GM18508 (cell line): ENCODE data around the gene DNAH17.

Experiments
- ATAC-seq: cut with Tn5 transposase; IDR thresholded peaks from one replicate; pipeline ENCODE4 v1.9.1; 2021; ENCODE audit warnings: moderate number of reproducible peaks; ENCODE audit not compliant: insufficient read depth, unreplicated experiment

Gene DNAH17

DNA sequence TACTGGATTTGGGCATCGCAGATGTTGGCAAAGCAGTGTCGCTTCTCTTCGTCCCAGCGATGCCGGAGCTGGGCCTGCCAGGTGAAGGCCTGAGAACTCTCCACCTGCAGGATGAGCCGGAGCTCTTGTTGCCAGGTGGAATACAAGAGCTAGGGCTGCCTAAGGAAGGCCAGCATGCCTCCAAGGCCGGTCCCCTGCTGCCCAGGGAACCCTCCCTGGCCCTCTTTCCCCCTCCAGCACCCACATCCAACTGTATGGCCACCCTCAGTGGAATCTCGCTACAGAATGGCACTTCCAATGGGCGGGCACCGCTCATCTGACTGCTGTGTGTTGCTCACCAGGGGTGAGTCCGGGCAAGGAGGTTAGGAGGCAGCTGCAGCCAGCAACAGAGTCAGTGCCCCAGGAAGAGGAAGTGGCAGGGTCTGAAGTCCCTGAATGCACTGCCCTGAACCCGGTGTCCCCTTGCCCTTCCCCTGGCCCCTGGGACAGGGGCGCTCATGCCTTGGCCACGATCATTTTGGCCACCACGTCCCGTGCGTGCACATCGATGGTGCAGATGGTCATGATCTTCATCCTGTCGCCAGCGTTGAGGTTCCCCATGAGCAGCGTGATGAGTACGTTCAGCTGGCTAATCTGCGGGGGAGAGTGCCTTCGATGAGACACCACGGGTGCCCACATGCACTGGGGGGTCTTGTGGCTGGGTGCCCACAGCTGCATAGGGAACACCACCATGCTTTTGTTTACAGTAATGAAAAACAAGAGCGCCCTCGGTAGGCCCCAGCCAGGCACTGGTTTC is 75.8 kb downstream of the DNAH17 start:
- no peak for ATAC-seq

DNA sequence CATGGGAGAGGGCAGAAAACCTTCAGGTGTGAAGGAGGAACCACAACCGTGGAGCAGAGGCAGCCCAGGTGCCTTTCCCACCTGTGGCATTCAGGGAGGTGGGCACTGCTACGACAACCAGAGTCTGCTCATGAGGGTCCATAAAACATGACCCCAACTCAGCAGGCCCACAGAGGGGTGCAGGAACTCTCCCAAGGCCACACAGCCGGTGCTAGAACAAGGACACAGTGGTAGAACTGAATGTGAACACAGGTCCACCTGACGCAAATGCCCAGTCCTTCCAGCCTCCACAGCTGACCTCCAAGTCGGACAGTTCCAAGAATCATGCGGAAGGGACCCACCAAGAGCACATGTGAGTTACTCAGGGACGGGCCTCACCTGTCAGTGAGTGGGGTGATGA is 76.4 kb downstream of the DNAH17 start:
- no peak for ATAC-seq

DNA sequence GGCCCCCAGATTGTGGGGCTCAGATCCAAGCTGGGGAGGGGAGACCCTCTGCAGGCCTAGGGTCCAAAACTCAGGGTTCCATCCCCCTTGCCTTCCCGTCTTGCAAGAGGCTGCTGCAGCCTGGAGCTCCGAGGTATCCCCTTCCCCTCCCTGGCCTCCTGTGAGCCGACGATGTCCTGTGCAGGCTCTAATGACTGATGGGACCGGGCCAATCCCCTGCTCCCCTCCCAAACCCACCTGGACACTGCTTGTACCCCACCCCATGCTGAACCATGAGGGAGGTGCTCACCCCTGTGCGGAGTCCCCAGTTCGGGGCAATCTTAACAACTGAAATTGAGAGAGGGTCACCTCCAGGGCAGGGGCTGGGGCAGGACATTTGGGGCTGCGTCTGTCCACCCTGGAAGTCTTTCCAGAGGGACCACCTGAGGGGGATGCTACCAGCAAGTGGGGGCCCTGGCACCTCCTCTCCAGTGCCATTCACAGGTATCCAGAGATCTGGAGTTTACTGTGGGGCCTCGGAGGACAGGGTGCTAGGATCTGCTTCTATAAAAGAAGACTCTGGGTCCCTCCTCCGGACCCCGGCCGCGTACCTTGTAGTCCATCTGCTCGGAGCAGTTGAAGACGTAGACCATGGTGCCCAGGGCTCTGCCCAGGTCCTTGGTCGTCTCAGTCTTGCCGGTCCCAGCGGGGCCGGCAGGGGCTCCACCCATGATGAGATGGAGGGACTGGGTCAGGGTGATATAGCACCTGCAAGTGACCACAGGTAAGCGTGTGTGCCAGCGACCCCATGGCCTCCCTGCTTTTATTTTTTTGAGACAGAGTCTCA is 77.3 kb downstream of the DNAH17 start:
- no peak for ATAC-seq

DNA sequence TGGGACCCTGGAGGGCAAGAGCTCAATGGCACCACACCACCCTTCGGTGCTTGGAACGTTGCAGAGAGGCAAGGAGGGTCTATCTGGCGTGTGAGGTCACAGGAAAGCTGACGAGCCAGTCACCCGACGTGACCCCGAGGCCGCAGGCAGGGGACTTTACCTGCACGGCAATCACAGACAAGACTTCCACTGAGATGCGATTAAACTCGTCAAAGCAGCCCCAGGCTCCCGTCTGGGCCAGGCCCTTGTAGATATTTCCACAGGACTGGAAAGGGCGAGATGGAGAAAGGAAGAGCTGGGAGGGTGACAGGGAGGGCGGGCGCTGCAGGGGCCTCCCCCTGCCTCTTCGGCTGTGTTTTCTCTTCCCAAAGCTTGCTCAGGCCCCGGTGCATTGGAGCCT is 78.3 kb downstream of the DNAH17 start:
- no peak for ATAC-seq

DNA sequence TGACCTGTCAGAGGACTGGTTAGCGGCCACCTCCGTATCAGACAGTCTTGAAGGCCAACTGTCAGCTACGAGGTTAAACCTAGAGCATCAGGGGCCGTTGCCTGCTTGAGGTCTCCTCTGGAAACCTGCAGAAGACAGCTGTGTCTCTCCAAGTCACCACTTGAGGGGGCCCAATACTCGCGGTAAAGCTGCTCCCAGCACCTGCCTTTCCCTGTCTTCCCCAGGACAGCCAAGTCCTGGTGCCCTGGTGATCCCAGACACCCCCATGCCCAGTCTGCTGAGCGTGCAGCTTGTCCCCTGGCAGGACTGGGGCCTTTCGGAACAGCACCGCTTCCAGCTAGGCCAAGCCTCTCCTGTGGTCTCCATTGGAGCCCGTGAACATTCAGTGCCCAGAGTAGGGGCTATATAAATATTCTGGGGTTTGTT is 80.1 kb downstream of the DNAH17 start:
- no peak for ATAC-seq

DNA sequence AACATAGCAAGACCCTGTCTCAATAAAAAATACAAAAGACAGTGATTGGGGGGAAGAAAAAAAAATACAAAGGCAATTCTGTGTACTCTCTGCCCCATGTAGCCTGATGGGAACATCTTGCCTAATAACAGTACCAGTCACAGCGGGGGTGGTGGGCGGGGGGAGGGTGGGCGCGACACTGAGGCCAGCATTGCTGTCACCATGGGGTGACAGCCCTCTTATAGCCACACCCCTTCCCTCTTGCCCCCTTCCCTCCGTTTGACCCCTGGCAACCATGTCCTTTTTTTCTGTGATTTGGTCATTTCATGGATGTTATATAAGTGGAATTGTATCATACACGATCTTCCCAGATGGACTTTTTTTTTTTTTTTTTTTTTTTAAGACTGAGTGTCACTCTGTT is 80.9 kb downstream of the DNAH17 start:
- no peak for ATAC-seq

DNA sequence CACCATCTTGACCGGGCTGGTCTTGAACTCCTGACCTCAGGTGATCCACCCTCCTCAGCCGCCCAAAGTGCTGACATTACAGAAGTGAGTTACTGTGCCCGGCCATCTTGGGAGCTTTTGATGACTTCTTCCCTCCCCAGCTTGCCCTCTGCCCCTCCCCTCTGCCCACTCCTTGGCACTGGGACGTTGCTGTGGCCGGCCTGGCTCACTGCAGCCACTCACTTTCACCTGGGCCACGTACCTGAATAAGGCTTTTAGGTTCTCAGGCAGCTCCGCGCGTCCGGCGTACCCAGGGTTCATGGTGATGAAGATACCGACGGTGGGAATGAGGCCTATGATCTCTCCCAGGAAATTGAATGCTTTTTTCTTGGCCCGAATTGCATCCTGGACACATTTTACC is 81.6 kb downstream of the DNAH17 start:
- ATAC-seq: no peak

DNA sequence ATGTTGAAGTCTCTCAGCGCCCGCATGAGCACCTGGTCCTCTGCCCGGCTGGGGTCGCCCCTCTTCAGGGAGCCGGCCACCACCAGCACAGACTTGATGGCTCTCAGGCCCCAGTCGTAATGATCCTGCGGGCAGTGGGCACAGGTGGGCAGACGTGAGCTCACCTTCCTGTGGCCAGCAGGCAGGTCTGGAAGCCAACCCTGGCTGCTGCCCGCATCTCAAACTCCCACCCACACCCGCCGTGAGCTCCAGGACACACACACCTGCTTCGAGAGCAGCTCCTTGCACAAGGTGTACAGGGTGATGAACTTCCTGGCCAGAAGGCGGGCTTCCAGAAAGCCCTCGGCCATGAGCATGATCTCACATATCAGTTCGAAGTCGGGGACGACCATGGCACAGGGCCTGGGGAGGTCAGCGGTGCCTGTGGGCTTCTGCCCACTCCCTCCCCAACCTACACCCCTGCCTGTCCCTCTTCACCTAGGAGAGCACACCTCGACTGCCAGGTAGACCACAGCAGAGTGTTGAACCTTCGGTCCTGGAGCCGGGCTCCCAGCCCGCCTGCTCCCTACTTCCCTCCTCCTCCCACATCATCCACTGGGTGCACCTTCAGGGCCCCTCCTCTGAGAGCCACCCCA is 82.4 kb downstream of the DNAH17 start:
- no peak for ATAC-seq

DNA sequence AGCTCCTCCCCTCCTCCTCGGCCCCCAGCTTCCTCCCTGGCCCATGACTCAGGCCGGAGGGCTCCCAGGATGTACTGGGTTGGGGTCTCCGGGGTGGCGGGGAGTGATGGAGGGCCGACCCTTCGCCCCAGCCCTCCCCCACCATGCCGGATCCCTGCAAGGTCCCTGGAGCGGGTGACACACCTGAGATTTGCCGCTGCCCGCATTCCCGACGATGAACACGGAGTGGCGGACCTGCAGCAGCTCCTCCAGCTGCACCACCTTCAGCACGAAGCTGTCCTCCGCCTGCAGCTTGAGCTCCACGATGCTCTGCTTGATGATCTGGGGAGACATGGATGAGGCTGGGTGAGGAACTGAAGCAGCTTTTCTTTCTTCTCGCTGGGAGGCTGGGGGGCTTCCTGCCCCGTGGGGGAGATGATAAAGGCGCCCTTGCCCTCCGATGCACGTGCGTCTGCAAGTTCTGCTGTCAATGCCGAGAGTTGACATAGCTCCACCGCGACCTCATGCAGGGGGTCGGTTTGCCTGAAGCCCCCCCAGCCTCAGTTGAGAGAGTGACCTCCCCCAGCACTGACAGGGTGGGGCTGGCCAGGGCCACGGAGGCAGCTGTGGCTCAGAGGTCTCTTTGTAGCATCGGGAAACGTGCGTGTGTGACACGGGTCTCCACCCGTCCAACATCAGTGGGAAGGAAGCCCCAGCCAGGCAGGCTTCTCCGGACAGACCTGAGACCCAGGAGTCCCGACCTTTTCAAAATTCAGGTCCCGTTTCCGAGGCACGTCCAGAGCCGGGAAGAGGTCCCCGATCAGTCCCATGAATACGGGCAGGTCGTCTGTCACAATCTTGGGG is 83.1 kb downstream of the DNAH17 start:
- ATAC-seq: no peak

DNA sequence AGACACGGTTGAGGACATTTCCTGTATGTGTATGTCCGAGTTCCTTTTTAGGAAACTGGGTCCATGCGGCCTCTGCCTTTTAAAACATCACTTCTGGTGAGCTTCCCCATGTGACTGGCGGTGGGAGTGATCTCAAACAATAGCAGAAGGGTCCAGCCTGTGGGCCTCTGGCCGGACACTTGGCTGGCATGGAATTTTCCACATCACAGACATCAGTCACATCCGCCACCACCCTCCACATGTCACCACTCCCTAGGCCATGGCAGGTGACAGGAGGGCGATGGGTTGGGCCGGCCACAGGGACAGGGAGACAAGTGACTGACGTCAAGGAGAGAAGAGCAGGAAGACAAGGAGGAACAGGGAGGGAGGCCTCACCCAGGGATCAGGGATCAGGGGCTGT is 83.7 kb downstream of the DNAH17 start:
- no peak for ATAC-seq

DNA sequence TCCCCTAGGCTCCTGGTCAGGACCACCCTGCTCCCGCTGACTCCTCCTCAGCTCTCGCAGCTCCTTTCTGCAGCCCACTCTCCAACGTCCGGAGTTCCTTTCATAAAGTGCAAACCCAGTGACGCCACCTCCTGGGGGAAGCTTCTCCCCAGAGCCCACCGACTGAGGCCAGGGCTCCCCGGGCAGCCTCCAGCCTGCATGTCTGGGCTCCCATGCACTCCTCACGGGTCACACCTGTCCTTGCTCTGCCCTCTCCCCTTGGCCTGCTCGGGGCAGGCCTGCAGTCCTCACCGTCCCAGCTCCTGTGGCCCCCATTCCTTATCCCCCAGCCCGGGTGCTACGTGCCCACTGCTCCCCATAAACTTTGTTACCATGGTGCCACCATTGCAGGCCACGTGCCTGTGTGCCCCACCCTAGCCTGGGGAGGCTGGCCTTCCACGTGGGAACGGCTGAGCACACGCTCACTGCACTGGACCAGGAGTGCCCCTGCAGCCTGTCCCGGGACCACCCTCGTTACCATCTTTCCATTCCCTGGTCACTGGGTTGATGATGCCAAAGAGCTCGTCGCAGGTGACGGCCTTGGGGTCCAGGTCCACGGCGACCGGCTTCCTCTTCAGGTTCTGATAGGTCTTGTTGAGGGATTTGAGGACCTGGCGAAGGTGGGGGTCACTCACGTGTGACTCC is 84.9 kb downstream of the DNAH17 start:
- no peak for ATAC-seq

DNA sequence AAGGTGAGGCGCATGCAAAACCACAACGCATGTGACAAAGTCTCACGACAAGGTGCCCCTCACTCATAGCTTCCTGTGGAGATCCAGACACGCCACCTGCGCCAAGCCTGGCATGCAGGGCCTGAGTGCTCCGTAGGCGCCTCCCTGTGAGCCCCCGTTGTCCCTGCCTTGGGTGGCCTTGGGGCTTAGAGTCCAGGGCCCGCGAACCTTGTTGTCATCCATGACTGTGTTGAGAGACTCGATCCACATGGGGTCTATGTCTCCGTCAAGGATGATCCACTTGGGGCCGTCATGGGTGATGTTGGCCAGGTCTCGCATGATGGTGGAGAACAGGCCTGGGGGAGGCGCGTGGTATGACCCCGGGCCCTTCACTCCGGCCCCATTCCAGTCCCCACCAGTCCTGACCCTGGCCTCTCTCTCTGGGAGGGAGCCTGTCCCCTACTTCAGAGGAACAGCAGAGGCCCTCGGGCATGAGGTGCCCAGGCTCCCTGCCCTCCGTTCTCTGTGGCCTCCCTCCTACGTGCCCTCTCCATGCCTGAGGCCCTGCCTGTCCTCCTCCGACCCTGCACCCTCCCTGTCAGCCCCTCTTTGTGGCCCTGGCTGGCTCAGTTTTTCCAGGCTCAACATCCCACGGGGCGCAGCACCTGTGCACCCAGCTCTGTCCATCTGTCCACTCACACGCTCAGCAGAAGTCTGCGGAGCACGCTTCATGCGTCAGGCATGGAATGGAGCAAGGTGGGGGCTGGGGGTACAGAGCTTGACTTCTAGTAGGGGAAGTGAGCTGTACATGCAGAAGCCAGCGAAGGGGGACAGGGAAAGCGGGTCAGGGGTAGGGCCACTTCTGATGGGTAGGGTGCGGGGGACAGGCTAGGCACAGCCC is 85.7 kb downstream of the DNAH17 start:
- no peak for ATAC-seq

DNA sequence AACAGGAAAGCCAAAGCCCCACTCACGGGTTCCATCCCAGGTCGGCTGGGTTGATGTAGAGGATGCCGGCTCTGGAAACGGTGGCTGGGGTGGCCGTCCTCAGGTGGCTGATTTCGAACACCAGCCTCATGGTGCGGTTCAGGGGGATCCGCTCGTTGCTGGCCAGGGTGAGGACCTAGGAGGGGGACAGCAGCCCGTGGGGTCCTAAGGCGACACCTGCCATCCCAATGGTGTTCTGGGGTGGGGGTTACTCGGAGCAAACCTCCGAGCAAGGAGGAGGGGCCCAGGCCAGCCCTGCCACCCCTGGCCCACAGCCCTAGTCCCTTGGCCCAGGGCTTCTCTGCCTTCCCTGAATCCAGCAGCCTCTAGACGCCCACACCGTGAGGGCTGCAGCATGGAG is 86.5 kb downstream of the DNAH17 start:
- ATAC-seq: no peak

DNA sequence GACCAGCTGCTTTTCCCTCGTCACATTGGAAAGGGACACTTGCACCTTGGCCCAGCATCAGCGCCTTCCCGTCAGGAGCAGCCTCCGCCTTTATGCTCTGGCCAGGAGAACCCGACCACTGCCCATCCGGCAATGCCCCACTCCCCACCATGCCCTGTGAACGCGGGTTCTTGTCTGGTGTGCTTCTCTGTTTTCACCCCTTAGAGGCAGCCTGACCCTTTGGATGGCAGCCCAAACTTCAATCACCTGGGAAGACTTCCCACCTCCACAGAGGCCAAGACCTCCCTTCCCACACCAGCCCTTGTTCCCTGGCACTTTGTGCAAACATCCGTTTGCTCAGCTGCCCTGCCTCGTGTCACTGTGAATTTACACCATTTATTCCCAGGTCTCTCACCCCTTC is 87.0 kb downstream of the DNAH17 start:
- no peak for ATAC-seq

DNA sequence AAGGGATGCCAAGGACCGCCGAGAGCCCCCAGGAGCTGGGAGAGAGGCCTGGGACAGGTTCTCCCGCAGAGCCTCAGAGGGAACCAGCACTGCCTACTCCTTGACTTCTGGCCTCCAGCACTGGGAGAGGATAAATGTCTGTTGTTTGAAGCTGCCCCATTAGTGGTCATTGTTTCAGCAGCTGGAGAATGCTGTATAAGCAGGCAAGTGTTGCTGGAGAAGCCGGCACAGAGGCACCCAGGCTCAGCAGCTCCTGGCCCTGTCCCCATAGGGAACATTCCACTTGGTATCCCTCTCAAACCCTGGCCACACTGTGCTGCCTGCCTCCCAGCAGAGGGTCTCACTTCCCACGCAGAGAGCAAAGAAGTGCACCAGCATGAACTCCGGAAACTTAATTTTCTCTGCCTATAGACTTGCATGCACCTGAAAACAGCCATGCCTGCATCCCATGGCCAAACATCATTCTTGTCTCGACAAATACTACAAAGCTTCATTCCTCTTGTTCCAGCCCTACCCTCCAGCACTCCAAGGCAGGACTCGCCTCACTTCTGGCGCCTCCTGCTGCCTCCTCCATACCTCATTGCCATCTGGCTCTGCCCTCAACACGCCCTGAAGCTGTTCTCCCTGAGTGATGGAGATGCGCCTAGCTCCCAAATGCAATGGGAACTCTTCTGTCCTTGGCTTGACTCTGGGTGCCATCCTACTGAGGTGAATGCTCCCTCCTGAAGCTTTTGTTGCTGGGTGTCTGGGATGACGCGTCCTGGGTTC is 88.1 kb downstream of the DNAH17 start:
- ATAC-seq: no peak

DNA sequence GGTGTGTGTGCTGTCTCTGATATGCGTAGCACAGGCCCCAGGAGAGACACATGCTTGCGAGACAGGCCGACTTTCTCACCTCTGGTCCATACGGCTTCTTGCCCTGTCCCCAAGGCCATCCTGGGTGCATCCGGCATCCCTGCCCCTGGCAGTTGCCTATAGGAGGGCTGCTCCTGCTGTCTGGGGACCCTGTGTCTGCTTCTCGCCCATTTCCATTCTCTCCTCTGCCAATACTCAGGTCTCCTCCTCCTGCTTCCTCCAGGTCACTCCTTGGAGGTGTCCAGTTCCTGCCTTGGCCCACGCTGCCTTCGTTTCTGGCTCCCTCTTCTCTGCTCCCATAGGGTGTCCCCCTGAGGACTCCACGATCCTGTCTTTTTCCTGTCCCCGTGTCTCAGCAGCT is 89.0 kb downstream of the DNAH17 start:
- ATAC-seq: no peak

DNA sequence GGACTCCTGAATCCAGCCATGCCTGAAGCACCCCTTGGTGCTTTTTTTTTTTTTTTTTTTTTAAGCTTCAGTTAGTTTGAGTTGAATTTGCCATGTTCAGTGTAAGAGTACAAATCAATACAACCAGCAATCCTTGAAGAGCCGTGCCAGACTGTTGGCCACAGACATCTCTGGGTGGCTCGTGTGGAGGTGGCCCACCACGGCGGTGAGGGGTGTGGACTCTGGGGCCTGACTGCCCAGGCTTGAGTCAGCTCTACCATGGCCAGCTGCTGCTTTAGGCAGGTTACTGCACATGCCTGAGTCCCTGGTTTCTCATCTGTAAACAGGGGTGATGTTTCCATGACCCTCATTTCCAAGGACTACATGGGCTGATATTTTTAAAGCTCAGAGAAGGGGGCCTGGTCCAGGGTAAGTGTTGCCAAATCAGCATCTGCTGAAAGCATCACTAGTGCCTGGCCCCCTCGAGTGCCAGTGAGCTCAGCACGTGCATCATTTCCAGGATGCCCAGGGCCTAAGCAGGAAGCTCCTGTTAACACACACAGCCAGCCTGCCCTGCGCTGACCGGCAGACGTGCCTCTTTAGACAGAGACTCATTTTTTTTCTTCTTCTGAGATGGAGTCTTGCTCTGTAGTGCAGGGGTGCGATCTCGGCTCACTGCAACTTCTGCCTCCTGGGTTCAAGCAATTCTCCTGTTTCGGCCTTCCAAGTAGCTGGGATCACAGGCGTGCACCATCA is 90.1 kb downstream of the DNAH17 start:
- no peak for ATAC-seq
